DOHH2 (cell line): ENCODE data around the gene SUCO.

Experiments
- H3F3A ChIP-seq: fragments of 200-600 bp; sonication (generic), shearing (Covaris generic); 2 replicates; pipeline ENCODE4 v1.6.0; 2016; ENCODE audit warnings: antibody characterized with exemption, mild to moderate bottlenecking; ENCODE audit not compliant: control insufficient read depth, insufficient read depth
- H3K27ac ChIP-seq: fragments of 200-600 bp; sonication (generic); 2 replicates; pipeline ENCODE4 v1.5.1; 2014; ENCODE audit warnings: low read depth, mild to moderate bottlenecking, low read length, moderate library complexity
- H3K27me3 ChIP-seq: fragments of 200-600 bp; sonication (generic); 2 replicates; pipeline ENCODE4 v1.6.1; 2014; ENCODE audit warnings: mild to moderate bottlenecking, low read length, mixed read lengths; ENCODE audit not compliant: control insufficient read depth
- H3K36me3 ChIP-seq: fragments of 200-600 bp; sonication (generic); 2 replicates; pipeline ENCODE4 v1.6.1; 2014; ENCODE audit warnings: mild to moderate bottlenecking, low read length, moderate library complexity, mixed read lengths; ENCODE audit not compliant: control insufficient read depth
- H3K4me1 ChIP-seq: fragments of 200-600 bp; sonication (generic); 2 replicates; pipeline ENCODE4 v1.6.1; 2014; ENCODE audit warnings: mild to moderate bottlenecking, low read length, mixed read lengths; ENCODE audit not compliant: control insufficient read depth
- H3K4me2 ChIP-seq: fragments of 200-600 bp; sonication (generic); 2 replicates; pipeline ENCODE4 v1.6.0; 2014; ENCODE audit warnings: mild to moderate bottlenecking, low read length, moderate library complexity
- H3K4me3 ChIP-seq: fragments of 200-600 bp; sonication (generic); 2 replicates; pipeline ENCODE4 v1.5.1; 2014; ENCODE audit warnings: mild to moderate bottlenecking, low read length, mixed read lengths
- H3K79me2 ChIP-seq: fragments of 200-600 bp; sonication (generic); 2 replicates; pipeline ENCODE4 v1.6.1; 2014; ENCODE audit warnings: mild to moderate bottlenecking, low read length, mixed read lengths; ENCODE audit not compliant: control insufficient read depth
- H3K9me2 ChIP-seq: fragments of 200-600 bp; sonication (generic); replicated peaks from 2 replicates; pipeline ENCODE4 v1.6.1; 2014; ENCODE audit warnings: mild to moderate bottlenecking, low read length, mixed read lengths; ENCODE audit not compliant: control insufficient read depth
- H3K9me3 ChIP-seq: fragments of 200-600 bp; sonication (generic); 2 replicates; pipeline ENCODE4 v1.6.1; 2014; ENCODE audit warnings: antibody characterized with exemption, low read length, mixed read lengths; ENCODE audit not compliant: control insufficient read depth, insufficient read depth
- H4K20me1 ChIP-seq: fragments of 200-600 bp; sonication (generic); 2 replicates; pipeline ENCODE4 v1.6.0; 2014; ENCODE audit warnings: low read depth, mild to moderate bottlenecking, antibody characterized with exemption, low read length, moderate library complexity; ENCODE audit not compliant: control insufficient read depth, insufficient read depth
- EZH2phosphoT487 ChIP-seq: fragments of 200-600 bp; sonication (generic); IDR thresholded peaks from 2 replicates; pipeline ENCODE4 v1.6.1; 2017; ENCODE audit warnings: borderline replicate concordance, mild to moderate bottlenecking, antibody characterized with exemption, low read length, moderate library complexity, mixed read lengths
- TF ChIP-seq, protein P1 (sequence below): fragments of 200-600 bp; sonication (generic); IDR thresholded peaks from one replicate; pipeline ENCODE4 v1.5.1; 2014; ENCODE audit warnings: antibody characterized with exemption, mild to moderate bottlenecking, low read depth, low read length; ENCODE audit not compliant: poor library complexity, severe bottlenecking

Gene SUCO

DNA sequence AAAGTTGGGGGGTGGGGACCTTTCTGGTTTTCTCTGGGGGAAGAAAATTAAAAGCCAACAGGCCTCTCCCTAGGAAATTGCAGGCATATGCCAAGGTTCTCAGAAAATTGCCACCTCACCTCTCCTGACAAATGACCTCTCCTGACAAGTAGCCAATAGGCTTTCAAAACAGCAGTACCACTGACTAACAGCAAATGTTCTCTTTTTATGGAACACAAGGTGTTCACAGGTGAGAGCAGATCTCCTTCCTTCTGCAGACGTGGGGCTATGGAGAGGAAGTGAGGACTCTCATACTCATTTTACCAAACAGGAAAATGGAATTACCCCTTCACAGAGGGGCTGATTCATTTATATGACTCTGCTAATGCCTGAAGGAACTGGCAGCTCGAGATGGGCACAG is 32.7 kb upstream of the SUCO start:
- no peaks in the 10 kb centered on the region for H4K20me1 ChIP-seq
- H3K27ac ChIP-seq, result no peak overlapping the region
- H3K27me3 ChIP-seq, result peaks cover 6% of the 10 kb centered on the region; the same call in 1 of the 2 replicates
- TF ChIP-seq, protein P1, sequence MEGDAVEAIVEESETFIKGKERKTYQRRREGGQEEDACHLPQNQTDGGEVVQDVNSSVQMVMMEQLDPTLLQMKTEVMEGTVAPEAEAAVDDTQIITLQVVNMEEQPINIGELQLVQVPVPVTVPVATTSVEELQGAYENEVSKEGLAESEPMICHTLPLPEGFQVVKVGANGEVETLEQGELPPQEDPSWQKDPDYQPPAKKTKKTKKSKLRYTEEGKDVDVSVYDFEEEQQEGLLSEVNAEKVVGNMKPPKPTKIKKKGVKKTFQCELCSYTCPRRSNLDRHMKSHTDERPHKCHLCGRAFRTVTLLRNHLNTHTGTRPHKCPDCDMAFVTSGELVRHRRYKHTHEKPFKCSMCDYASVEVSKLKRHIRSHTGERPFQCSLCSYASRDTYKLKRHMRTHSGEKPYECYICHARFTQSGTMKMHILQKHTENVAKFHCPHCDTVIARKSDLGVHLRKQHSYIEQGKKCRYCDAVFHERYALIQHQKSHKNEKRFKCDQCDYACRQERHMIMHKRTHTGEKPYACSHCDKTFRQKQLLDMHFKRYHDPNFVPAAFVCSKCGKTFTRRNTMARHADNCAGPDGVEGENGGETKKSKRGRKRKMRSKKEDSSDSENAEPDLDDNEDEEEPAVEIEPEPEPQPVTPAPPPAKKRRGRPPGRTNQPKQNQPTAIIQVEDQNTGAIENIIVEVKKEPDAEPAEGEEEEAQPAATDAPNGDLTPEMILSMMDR, result no peak
- no peak for TF ChIP-seq EZH2phosphoT487
- no peaks in the 10 kb centered on the region; the same call in 1 of the 2 replicates for H3K9me2 ChIP-seq
- no peak overlapping the region for H3K4me2 ChIP-seq
- H3K4me1 ChIP-seq, result no peaks in the 10 kb centered on the region
- H3F3A ChIP-seq, result no peaks in the 10 kb centered on the region
- no peaks in the 10 kb centered on the region for H3K9me3 ChIP-seq
- no peak overlapping the region for H3K4me3 ChIP-seq
- no peaks in the 10 kb centered on the region for H3K79me2 ChIP-seq
- H3K36me3 ChIP-seq, result no peaks in the 10 kb centered on the region

DNA sequence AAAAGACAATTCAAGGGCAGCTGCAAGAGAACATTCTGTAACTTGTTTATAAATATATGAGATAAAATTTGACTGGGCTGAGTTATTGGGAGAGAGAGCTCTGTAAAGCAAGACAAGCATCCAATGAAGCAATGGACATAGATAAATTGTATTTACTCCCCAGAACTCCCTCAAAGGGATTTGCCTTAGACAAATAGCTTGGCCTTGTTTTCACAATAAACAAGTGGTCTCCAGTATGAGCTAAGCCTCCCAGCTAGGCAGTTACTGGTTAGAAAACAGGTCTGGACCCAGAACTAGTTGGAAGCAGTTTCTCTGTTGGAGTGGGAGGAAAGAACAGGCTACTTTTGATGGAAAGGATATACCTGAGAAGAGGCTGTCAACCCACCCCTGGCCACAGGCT is 25.2 kb upstream of the SUCO start:
- H3K9me3 ChIP-seq, result no peaks in the 10 kb centered on the region
- H3K27ac ChIP-seq, result no peak overlapping the region
- no peaks in the 10 kb centered on the region for H3K79me2 ChIP-seq
- TF ChIP-seq EZH2phosphoT487, result no peak
- TF ChIP-seq, protein P1, result no peak
- H3K4me1 ChIP-seq, result no peaks in the 10 kb centered on the region
- no peaks in the 10 kb centered on the region for H3F3A ChIP-seq
- H4K20me1 ChIP-seq, result no peaks in the 10 kb centered on the region
- no peak overlapping the region for H3K4me2 ChIP-seq
- H3K27me3 ChIP-seq, result peaks cover 6% of the 10 kb centered on the region; the same call in 1 of the 2 replicates
- H3K36me3 ChIP-seq, result no peaks in the 10 kb centered on the region
- no peak overlapping the region for H3K4me3 ChIP-seq
- no peaks in the 10 kb centered on the region; the same call in 1 of the 2 replicates for H3K9me2 ChIP-seq

DNA sequence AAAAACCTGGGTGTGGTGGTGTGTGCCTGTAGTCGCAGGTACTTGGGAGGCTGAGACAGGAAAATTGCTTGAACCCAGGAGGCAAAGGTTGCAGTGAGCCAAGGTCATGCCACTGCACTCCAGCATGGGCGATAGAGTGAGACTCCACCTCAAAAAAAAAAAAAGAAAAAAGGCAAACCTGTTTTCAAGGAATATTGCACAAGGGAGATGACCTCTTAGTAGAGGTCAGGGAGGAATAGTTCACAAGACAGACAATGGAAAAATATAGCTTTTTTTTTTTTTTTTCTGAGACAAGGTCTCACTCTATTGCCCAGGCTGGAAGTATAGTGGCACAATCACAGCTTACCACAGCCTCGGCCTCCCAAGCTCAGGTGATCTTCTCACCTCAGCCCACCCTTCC is 22.5 kb upstream of the SUCO start:
- Histone ChIP-seq H3K79me2 (no peaks in the 10 kb centered on the region), H3K36me3 (no peaks in the 10 kb centered on the region), H3K27me3 (no peaks in the 10 kb centered on the region), H3K9me3 (no peaks in the 10 kb centered on the region), H3K9me2 (no peaks in the 10 kb centered on the region), H3K27ac (no peak overlapping the region), H3F3A (no peaks in the 10 kb centered on the region), H3K4me2 (no peak overlapping the region), H3K4me1 (no peaks in the 10 kb centered on the region), H4K20me1 (no peaks in the 10 kb centered on the region), H3K4me3 (no peak overlapping the region)
- no peak for TF ChIP-seq EZH2phosphoT487
- TF ChIP-seq, protein P1, result no peak
